Suprapubic skin (tissue), 4 donors: Measurements from ENCODE around the gene COL5A1. TPM values are rescaled to one million over a fixed set of nuclear protein-coding genes. Genes with fewer than 3 reads are reported as not detected.
A peak's percentile ranks its signal among the peaks of the same experiment; 100 is the strongest.

Experiments
- DNase-seq, 2 donors: peaks; one replicate each; pipeline ENCODE4 v3.0.0-alpha.2; 2019; ENCODE audit warnings: low spot score in 2 of 2
- H3K27ac ChIP-seq: fragments of 200-600 bp; sonication (generic); one replicate; pipeline ENCODE4 v1.5.1; 2019
- H3K27me3 ChIP-seq: fragments of 200-600 bp; sonication (generic); one replicate; pipeline ENCODE4 v1.5.1; 2019
- H3K36me3 ChIP-seq: fragments of 200-600 bp; sonication (generic); one replicate; pipeline ENCODE4 v1.5.1; 2019
- H3K4me1 ChIP-seq: fragments of 200-600 bp; sonication (generic); one replicate; pipeline ENCODE4 v1.5.1; 2019
- H3K4me3 ChIP-seq: fragments of 200-600 bp; sonication (generic); one replicate; pipeline ENCODE4 v1.5.1; 2019; ENCODE audit warnings: mild to moderate bottlenecking
- H3K9me3 ChIP-seq: fragments of 200-600 bp; sonication (generic); one replicate; pipeline ENCODE4 v1.5.1; 2019
- CTCF ChIP-seq, 2 donors: fragments of 200-600 bp in 1 of 2; fragments of 450-650 bp in 1 of 2; sonication (generic) in 1 of 2; IDR thresholded peaks; one replicate each; pipeline ENCODE4 v1.5.1; 2016 to 2019; ENCODE audit warnings: antibody characterized with exemption in 2 of 2, mild to moderate bottlenecking in 1 of 2, moderate library complexity in 1 of 2
- EP300 ChIP-seq: sonication (generic); formaldehyde crosslinking; IDR thresholded peaks from one replicate; pipeline ENCODE4 v1.6.1; 2017; ENCODE audit warnings: antibody characterized with exemption
- POLR2A ChIP-seq, 2 donors: fragments of 450-650 bp; IDR thresholded peaks; one replicate each; pipeline ENCODE4 v1.6.1; 2017; ENCODE audit warnings: antibody characterized with exemption in 2 of 2, mild to moderate bottlenecking in 2 of 2, moderate library complexity in 2 of 2
- POLR2AphosphoS5 ChIP-seq, 3 donors: sonication (generic); formaldehyde crosslinking; IDR thresholded peaks; one replicate each; pipeline ENCODE4 v1.6.1; 2017; ENCODE audit warnings: antibody characterized with exemption in 3 of 3
- WGBS: methylation state at CpG from one replicate; pipeline ENCODE4 v1.1.5; 2018; 5-methylcytosine and 5-hydroxymethylcytosine counted together
- total RNA-seq, 4 donors: library from RNA; depleted of rRNA; stranded (reverse); fragments of >200 nt; gene quantifications; one replicate each; pipeline ENCODE4 v1.1.0, GENCODE V29; 2016

COL5A1 gene
- total RNA-seq, 4 donors from 2014 or later = 8.6 to 16.5 (median 15.4) TPM

- no peaks in the 10 kb centered on the region for H3K9me3 ChIP-seq
- WGBS = 83% methylated on average over 13 of the region's 29 CpGs
- no peaks in the 10 kb centered on the region for H3K36me3 ChIP-seq
- H3K4me3 ChIP-seq = no peak overlapping the region
- peak; percentile 57 to 70 for DNase-seq
- peaks cover 5% of the 10 kb centered on the region for H3K4me1 ChIP-seq
- no peak overlapping the region for H3K27ac ChIP-seq
- no peak for TF ChIP-seq CTCF (IDR thresholded peaks at IDR 0.05)
- TF ChIP-seq POLR2AphosphoS5 (IDR thresholded peaks at IDR 0.05) = no peak
- TF ChIP-seq POLR2A (IDR thresholded peaks at IDR 0.05) = no peak
- no peak for TF ChIP-seq EP300
- H3K27me3 ChIP-seq = peaks cover 22% of the 10 kb centered on the region
Measured at GRCh38 chr9:134623258-134624066, 18.1 kb upstream of the COL5A1 start.

GRCh38 chr9:134624137-134624591 lies 17.4 kb upstream of the COL5A1 start:
- peaks cover 5% of the 10 kb centered on the region for H3K4me1 ChIP-seq
- DNase-seq = peak; percentile 63 to 72
- 83% methylated on average over 14 of the region's 14 CpGs for WGBS
- no peaks in the 10 kb centered on the region for H3K9me3 ChIP-seq
- H3K4me3 ChIP-seq = no peak overlapping the region
- TF ChIP-seq CTCF (IDR thresholded peaks at IDR 0.05) (no peak), EP300 (no peak), POLR2AphosphoS5 (IDR thresholded peaks at IDR 0.05) (no peak), POLR2A (IDR thresholded peaks at IDR 0.05) (no peak)
- H3K27me3 ChIP-seq = peaks cover 27% of the 10 kb centered on the region
- H3K27ac ChIP-seq = peak overlapping the region; percentile 0
- H3K36me3 ChIP-seq = no peaks in the 10 kb centered on the region

GRCh38 chr9:134624621-134625181 lies 16.9 kb upstream of the COL5A1 start:
- Histone ChIP-seq H3K27ac (peak overlapping the region; percentile 0), H3K4me1 (peaks cover 5% of the 10 kb centered on the region), H3K27me3 (peaks cover 27% of the 10 kb centered on the region), H3K4me3 (no peak overlapping the region), H3K9me3 (no peaks in the 10 kb centered on the region), H3K36me3 (no peaks in the 10 kb centered on the region)
- TF ChIP-seq POLR2A (IDR thresholded peaks at IDR 0.05) (no peak), CTCF (IDR thresholded peaks at IDR 0.05) (no peak), EP300 (no peak), POLR2AphosphoS5 (IDR thresholded peaks at IDR 0.05) (no peak)
- WGBS = 78% methylated on average over 5 of the region's 7 CpGs
- peak; percentile 46 to 69 for DNase-seq

- TF ChIP-seq POLR2AphosphoS5 (IDR thresholded peaks at IDR 0.05) (no peak), EP300 (no peak), POLR2A (IDR thresholded peaks at IDR 0.05) (no peak), CTCF (IDR thresholded peaks at IDR 0.05) (no peak)
- Histone ChIP-seq H3K27me3 (peaks cover 24% of the 10 kb centered on the region), H3K4me3 (no peak overlapping the region), H3K9me3 (no peaks in the 10 kb centered on the region), H3K36me3 (no peaks in the 10 kb centered on the region), H3K4me1 (peaks cover 5% of the 10 kb centered on the region), H3K27ac (no peak overlapping the region)
- peak; percentile 30 to 58 for DNase-seq
- WGBS = 82% methylated on average over 22 of the region's 22 CpGs
Measured at GRCh38 chr9:134625361-134626068, 16.1 kb upstream of the COL5A1 start.

GRCh38 chr9:134626069-134626423 lies 15.6 kb upstream of the COL5A1 start:
- TF ChIP-seq POLR2A (IDR thresholded peaks at IDR 0.05) (no peak), POLR2AphosphoS5 (IDR thresholded peaks at IDR 0.05) (no peak), EP300 (no peak), CTCF (IDR thresholded peaks at IDR 0.05) (no peak)
- no peaks in the 10 kb centered on the region for H3K9me3 ChIP-seq
- peaks cover 5% of the 10 kb centered on the region for H3K4me1 ChIP-seq
- H3K36me3 ChIP-seq = no peaks in the 10 kb centered on the region
- peaks cover 24% of the 10 kb centered on the region for H3K27me3 ChIP-seq
- H3K4me3 ChIP-seq = no peak overlapping the region
- no peak for DNase-seq
- H3K27ac ChIP-seq = no peak overlapping the region
- 96% methylated on average over 7 of the region's 7 CpGs for WGBS
